Osteocyte (in vitro differentiated cells): ENCODE results near the gene MAP3K14. TPM values are rescaled to one million over a fixed set of nuclear protein-coding genes. Genes with fewer than 3 reads are reported as not detected.

Experiments used
- DNase-seq: peaks from one replicate; pipeline ENCODE4 v3.0.0; 2021; ENCODE audit warnings: mixed read lengths; ENCODE audit not compliant: unreplicated experiment; ENCODE audit errors: extremely low spot score
- H3K27ac Mint-ChIP-seq: one replicate; pipeline ENCODE4 v1.8.0; 2021; ENCODE audit warnings: mild to moderate bottlenecking, mixed read lengths; ENCODE audit not compliant: unreplicated experiment
- H3K27me3 Mint-ChIP-seq: one replicate; pipeline ENCODE4 v1.8.0; 2021; ENCODE audit warnings: mixed read lengths; ENCODE audit not compliant: unreplicated experiment
- H3K36me3 Mint-ChIP-seq: one replicate; pipeline ENCODE4 v1.8.0; 2021; ENCODE audit warnings: mixed read lengths; ENCODE audit not compliant: unreplicated experiment
- H3K4me1 Mint-ChIP-seq: one replicate; pipeline ENCODE4 v1.8.0; 2021; ENCODE audit warnings: mixed read lengths; ENCODE audit not compliant: unreplicated experiment
- H3K4me3 Mint-ChIP-seq: one replicate; pipeline ENCODE4 v1.8.0; 2021; ENCODE audit warnings: mild to moderate bottlenecking, moderate library complexity, mixed read lengths; ENCODE audit not compliant: unreplicated experiment
- H3K9me3 Mint-ChIP-seq: one replicate; pipeline ENCODE4 v1.8.0; 2021; ENCODE audit warnings: mixed read lengths; ENCODE audit not compliant: unreplicated experiment
- CTCF ChIP-seq: fragments of 200-600 bp; sonication (generic); IDR thresholded peaks from 2 replicates; pipeline ENCODE4 v1.5.0; 2021; ENCODE audit warnings: antibody characterized with exemption, mild to moderate bottlenecking, moderate library complexity
- total RNA-seq: library from RNA; stranded (reverse); gene quantifications from 2 replicates; pipeline ENCODE4 v1.2.1, GENCODE V29; 2021

Gene MAP3K14
- total RNA-seq, 1 donor from 2014 or later, result 13.2 TPM

GRCh38 chr17:45273551-45273957, 43.3 kb downstream of the MAP3K14 start:
- H3K27me3 Mint-ChIP-seq, result no peaks in the 10 kb centered on the region
- H3K4me1 Mint-ChIP-seq, result peaks cover 18% of the 10 kb centered on the region
- H3K4me3 Mint-ChIP-seq, result no peak overlapping the region
- no peaks in the 10 kb centered on the region for H3K9me3 Mint-ChIP-seq
- peaks cover 19% of the 10 kb centered on the region for H3K36me3 Mint-ChIP-seq
- no peak for TF ChIP-seq CTCF
- no peak for DNase-seq
- H3K27ac Mint-ChIP-seq, result no peak overlapping the region

- no peak overlapping the region for H3K27ac Mint-ChIP-seq
- H3K4me3 Mint-ChIP-seq, result no peak overlapping the region
- H3K9me3 Mint-ChIP-seq, result no peaks in the 10 kb centered on the region
- H3K4me1 Mint-ChIP-seq, result peaks cover 7% of the 10 kb centered on the region
- TF ChIP-seq CTCF, result no peak
- H3K27me3 Mint-ChIP-seq, result no peaks in the 10 kb centered on the region
- H3K36me3 Mint-ChIP-seq, result peaks cover 33% of the 10 kb centered on the region
- DNase-seq, result no peak
Measured at GRCh38 chr17:45271603-45272002, 45.2 kb downstream of the MAP3K14 start.

GRCh38 chr17:45270828-45271418, 45.9 kb downstream of the MAP3K14 start:
- Mint-ChIP-seq H3K9me3 (no peaks in the 10 kb centered on the region), H3K36me3 (peaks cover 36% of the 10 kb centered on the region), H3K27me3 (no peaks in the 10 kb centered on the region), H3K4me3 (no peak overlapping the region), H3K27ac (no peak overlapping the region), H3K4me1 (peaks cover 10% of the 10 kb centered on the region)
- no peak for DNase-seq
- TF ChIP-seq CTCF, result peak; percentile 55

GRCh38 chr17:45269912-45270311, 46.9 kb downstream of the MAP3K14 start:
- Mint-ChIP-seq H3K27me3 (no peaks in the 10 kb centered on the region), H3K9me3 (no peaks in the 10 kb centered on the region), H3K4me3 (no peak overlapping the region), H3K36me3 (peaks cover 37% of the 10 kb centered on the region), H3K4me1 (peaks cover 10% of the 10 kb centered on the region), H3K27ac (no peak overlapping the region)
- DNase-seq, result no peak
- no peak for TF ChIP-seq CTCF

- no peak overlapping the region for H3K27ac Mint-ChIP-seq
- H3K36me3 Mint-ChIP-seq, result peaks cover 42% of the 10 kb centered on the region
- H3K4me1 Mint-ChIP-seq, result peaks cover 7% of the 10 kb centered on the region
- no peak overlapping the region for H3K4me3 Mint-ChIP-seq
- no peak for TF ChIP-seq CTCF
- no peaks in the 10 kb centered on the region for H3K9me3 Mint-ChIP-seq
- no peaks in the 10 kb centered on the region for H3K27me3 Mint-ChIP-seq
- DNase-seq, result no peak
Measured at GRCh38 chr17:45267436-45268055, 49.3 kb downstream of the MAP3K14 start.
